K562 (cell line): ENCODE results near the gene IL20RB. TPM values are rescaled to one million over a fixed set of nuclear protein-coding genes. Genes with fewer than 3 reads are reported as not detected.

Experiments
- ATAC-seq: fragments of 200-7000 bp; cut with Tn5 transposase; 3 replicates; pipeline ENCODE4 v1.9.1; 2020; ENCODE audit warnings: moderate library complexity
- BruUV-seq: library from RNA; stranded (reverse); fragments of 400-500 nt; replicated peaks from 2 replicates; lab custom pipeline; 2021; lab: Mats Ljungman, UMichigan
- CTCF ChIA-PET: fragments of 300-600 bp; formaldehyde crosslinking; extraction: SDS; loops from one replicate; lab custom pipeline; 2021; ENCODE audit warnings: low intra/inter-chr PET ratio; lab: Yijun Ruan, JAX
- POLR2A ChIA-PET: fragments of 300-600, 350-650 bp; sonication (Branson Sonifier 250); formaldehyde crosslinking; extraction: SDS; loops from one replicate; lab custom pipeline; 2021; ENCODE audit warnings: antibody characterized with exemption, inconsistent platforms; lab: Yijun Ruan, JAX
- DNase-seq, 4 experiments: peaks; one replicate each; pipeline versions ENCODE4 v3.0.0 to v3.0.0-alpha.2; 2011 to 2018; ENCODE audit warnings: low spot score in 3 of 4, mixed read lengths in 3 of 4; ENCODE audit errors: extremely low read depth in 1 of 4
- FAIRE-seq: peaks from 2 replicates; lab custom pipeline; 2011; peaks lifted over from hg19 to GRCh38; lab: Jason Lieb, UNC
- H2AFZ ChIP-seq: 2 replicates; pipeline ENCODE4 v1.6.0; 2011; ENCODE audit warnings: low read depth, low read length, control low read depth, inconsistent platforms
- H3K27ac ChIP-seq: fragments of 200-600 bp; 3 replicates; pipeline ENCODE4 v1.8.0; 2011; ENCODE audit warnings: low read depth, mild to moderate bottlenecking, control low read depth, inconsistent platforms, low read length, moderate library complexity, mixed read lengths; ENCODE audit errors: extremely low read depth
- H3K27me3 ChIP-seq, 2 experiments: fragments of 300-600 bp in 1 of 2; 2 replicates in 1 of 2; 3 replicates in 1 of 2; pipeline versions ENCODE4 v1.6.0 to v1.8.0; 2011; ENCODE audit warnings: inconsistent platforms in 2 of 2, low read length in 2 of 2, mild to moderate bottlenecking in 1 of 2, mixed read lengths in 1 of 2, moderate library complexity in 1 of 2; ENCODE audit not compliant: control insufficient read depth in 2 of 2, insufficient read depth in 2 of 2
- H3K36me3 ChIP-seq: fragments of 300-600 bp; 3 replicates; pipeline ENCODE4 v1.8.0; 2011; ENCODE audit warnings: mild to moderate bottlenecking, low read length, inconsistent platforms; ENCODE audit not compliant: control insufficient read depth, insufficient read depth
- H3K4me1 ChIP-seq, 2 experiments: fragments of 200-600 bp in 1 of 2; replicated peaks in 1 of 2; 2 replicates in 1 of 2; 3 replicates in 1 of 2; pipeline versions ENCODE4 v1.5.1 to v1.8.0; 2011; ENCODE audit warnings: inconsistent platforms in 2 of 2, low read length in 2 of 2, mild to moderate bottlenecking in 1 of 2, mixed read lengths in 1 of 2, moderate library complexity in 1 of 2; ENCODE audit not compliant: control insufficient read depth in 2 of 2, insufficient read depth in 2 of 2
- H3K4me2 ChIP-seq: 2 replicates; pipeline ENCODE4 v1.6.1; 2011; ENCODE audit warnings: low read length, control low read depth, inconsistent platforms, mixed read lengths; ENCODE audit not compliant: insufficient read depth
- H3K4me3 ChIP-seq: fragments of 200-600 bp; sonication (generic), shearing (Covaris generic); 2 replicates; pipeline ENCODE4 v1.5.1; 2016; ENCODE audit warnings: control low read depth, inconsistent platforms
- H3K79me2 ChIP-seq: fragments of 200-600 bp; 3 replicates; pipeline ENCODE4 v1.8.0; 2011; ENCODE audit warnings: low read length, inconsistent platforms; ENCODE audit not compliant: control insufficient read depth, insufficient read depth
- H3K9ac ChIP-seq, 2 experiments: 2 replicates each; pipeline versions ENCODE4 v1.6.0 to v1.6.1; 2011; ENCODE audit warnings: low read depth in 2 of 2, low read length in 2 of 2, control low read depth in 1 of 2, inconsistent platforms in 1 of 2, mild to moderate bottlenecking in 1 of 2, mixed read lengths in 1 of 2; ENCODE audit not compliant: insufficient read depth in 1 of 2
- H3K9me1 ChIP-seq: one replicate; pipeline ENCODE4 v1.6.0; 2011; ENCODE audit warnings: inconsistent platforms, mild to moderate bottlenecking, low read length, moderate library complexity; ENCODE audit not compliant: control insufficient read depth, insufficient read depth
- H3K9me3 ChIP-seq: replicated peaks from 2 replicates; pipeline ENCODE4 v1.5.1; 2011; ENCODE audit warnings: low read depth, low read length, inconsistent platforms; ENCODE audit not compliant: control insufficient read depth, insufficient read depth
- H4K20me1 ChIP-seq: replicated peaks from 2 replicates; pipeline ENCODE4 v1.6.1; 2011; ENCODE audit warnings: low read length, inconsistent platforms, mixed read lengths; ENCODE audit not compliant: control insufficient read depth, insufficient read depth
- CAMTA2 ChIP-seq: fragments of 250-450 bp; sonication (Bioruptor Pico); conservative IDR thresholded peaks from 2 replicates; pipeline ENCODE4 v1.5.1; 2022
- CEBPB ChIP-seq: fragments of 450-650 bp; IDR thresholded peaks from 2 replicates; pipeline ENCODE4 v1.6.1; 2016; ENCODE audit warnings: missing genetic modification characterization, missing compliant biosample characterization
- MXD1 ChIP-seq: fragments of 250-450 bp; sonication (Bioruptor Pico); IDR thresholded peaks from 2 replicates; pipeline ENCODE4 v1.8.0; 2021; ENCODE audit warnings: borderline replicate concordance, mild to moderate bottlenecking, moderate library complexity; ENCODE audit not compliant: poor library complexity, severe bottlenecking
- POLR2A ChIP-seq: fragments of 450-650 bp; conservative IDR thresholded peaks from 2 replicates; pipeline ENCODE4 v1.6.1; 2016
- RFX7 ChIP-seq: fragments of 250-450 bp; sonication (Bioruptor Pico); IDR thresholded peaks from 2 replicates; pipeline ENCODE4 v1.5.1; 2021; ENCODE audit warnings: mild to moderate bottlenecking
- TARDBP ChIP-seq: fragments of 450-650 bp; IDR thresholded peaks from 2 replicates; pipeline ENCODE4 v1.6.1; 2016
- ZBTB11 ChIP-seq, 3 experiments: fragments of 200-800 bp in 1 of 3; fragments of 250-450 bp in 1 of 3; fragments of 450-650 bp in 1 of 3; sonication (Bioruptor Pico) in 1 of 3; sonication (Bioruptor generic) in 1 of 3; formaldehyde crosslinking in 1 of 3; IDR thresholded peaks; 2 replicates each; pipeline versions ENCODE4 v1.6.1 to v1.8.0; 2016 to 2022; ENCODE audit warnings: mild to moderate bottlenecking in 2 of 3, missing genetic modification characterization in 2 of 3, missing compliant biosample characterization in 1 of 3, moderate library complexity in 1 of 3
- ZNF584 ChIP-seq: fragments of 200-800 bp; sonication (Bioruptor generic); IDR thresholded peaks from 2 replicates; pipeline ENCODE4 v1.6.1; 2016; ENCODE audit warnings: low read depth, mild to moderate bottlenecking, missing genetic modification characterization, missing compliant biosample characterization
- ZNF75A ChIP-seq: fragments of 450-650 bp; formaldehyde crosslinking; IDR thresholded peaks from 2 replicates; pipeline ENCODE4 v1.4.0; 2020; ENCODE audit warnings: mild to moderate bottlenecking
- WGBS: fragments of 100-300 bp; shearing (Covaris generic); methylation state at CpG from one replicate; pipeline ENCODE4 v1.1.6; 2016; ENCODE audit warnings: low coverage, mixed read lengths; ENCODE audit not compliant: insufficient coverage; ENCODE audit errors: missing lambda C conversion rate; 5-methylcytosine and 5-hydroxymethylcytosine counted together
- in situ Hi-C: fragments of 300-500 bp; cut with MboI; formaldehyde crosslinking; loops from 4 replicates; pipeline ENCODE4 v1.15.0; 2018; ENCODE audit warnings: inconsistent platforms, mixed read lengths
- intact Hi-C: fragments of 100-400 bp; cut with micrococcal nuclease; formaldehyde crosslinking; loops from 2 replicates; pipeline ENCODE4 v1.14.2; 2022
- polyA plus RNA-seq, 8 experiments: library from polyadenylated mRNA; depleted of rRNA in 4 of 8; stranded (reverse) in 5 of 8; unstranded in 3 of 8; fragments of >200 nt; fragmentation: Nextera tagmentation in 2 of 8; fragmentation: Illumina TruSeq in 1 of 8; extraction: Ambion mirVana in 2 of 8; extraction: Trizol in 1 of 8; gene quantifications; 2 replicates each; pipeline versions ENCODE4 v1.2.1 to v1.2.3, GENCODE V29; 2011 to 2014; ENCODE audit warnings: inconsistent platforms in 1 of 8, missing spikeins in 1 of 8
- total RNA-seq, 7 experiments: library from RNA; depleted of rRNA in 6 of 7; stranded (reverse); fragments of >200 nt in 6 of 7; fragmentation: Illumina TruSeq in 2 of 7; extraction: Trizol in 2 of 7; gene quantifications; 2 replicates each; pipeline versions ENCODE4 v1.2.1 to v1.2.3, GENCODE V29; 2011 to 2021; ENCODE audit warnings: low replicate concordance in 1 of 7

Gene IL20RB
- total and polyA plus RNA-seq, 9 of the 15 experiments (the other 6 are each of a cell fraction or from before 2014, with no cell fraction given) = 0.77 to 9.9 (median 6.1) TPM

- in situ Hi-C loops (no loop called here), intact Hi-C loops (no loop called here)
- peaks cover 13% of the 10 kb centered on the region; the same call in 2 of the 3 replicates for H3K36me3 ChIP-seq
- CTCF ChIA-PET = no interaction called here
- TF ChIP-seq MXD1 (CRISPR knock-in tag) (no peak), ZNF75A (no peak), ZBTB11 (CRISPR knock-in tag; IDR thresholded peaks at IDR 0.05) (no peak), POLR2A (no peak), ZNF584 (CRISPR knock-in tag) (no peak), TARDBP (no peak), CAMTA2 (CRISPR knock-in tag) (no peak), CEBPB (tag) (no peak), RFX7 (CRISPR knock-in tag) (no peak)
- H3K9me3 ChIP-seq = no peaks in the 10 kb centered on the region
- FAIRE-seq (no peak), ATAC-seq (no peak), DNase-seq (no peak)
- H3K4me2 ChIP-seq = no peak overlapping the region
- peaks cover 2% of the 10 kb centered on the region; the same call in 2 of the 3 replicates for H3K79me2 ChIP-seq
- H3K4me1 ChIP-seq = peaks cover 0 to 10% of the 10 kb centered on the region in 2 experiments; a peak in 2 of 5 replicates
- H4K20me1 ChIP-seq = no peaks in the 10 kb centered on the region
- WGBS = 91% methylated on average over 1 of the region's 1 CpG
- H3K9me1 ChIP-seq = no peaks in the 10 kb centered on the region
- no TSS peak for BruUV-seq
- no peak overlapping the region for H3K4me3 ChIP-seq
- no peak overlapping the region for H2AFZ ChIP-seq
- POLR2A ChIA-PET = interaction anchor here (0.9 to 1.1 kb wide), 2 partner anchors 12 to 24 kb away, joined by 3 to 4 read pairs; no protein-coding TSS in a partner anchor
- no peak overlapping the region for H3K27ac ChIP-seq
- no peak overlapping the region for H3K9ac ChIP-seq
- no peaks in the 10 kb centered on the region for H3K27me3 ChIP-seq
These were observed 7.2 kb upstream of the IL20RB start for GRCh38 chr3:136950623-136951022.
